Activated naive CD8-positive, alpha-beta T cell treated with anti-CD3 and anti-CD28 coated beads for 36 hours (primary cell): ENCODE data around the gene CWH43. TPM values are rescaled to one million over a fixed set of nuclear protein-coding genes. Genes with fewer than 3 reads are reported as not detected.
"Not testable (repeated sequence)": the region's sequence is repeated elsewhere in the genome, so short reads cannot be mapped to it uniquely, and the experiment has no call there.

ENCODE experiments used
- DNase-seq: peaks from one replicate; pipeline ENCODE4 v3.0.0; 2021
- H3K27ac Mint-ChIP-seq: one replicate; pipeline ENCODE4 v1.8.0; 2022; ENCODE audit warnings: mild to moderate bottlenecking, moderate library complexity, mixed read lengths
- H3K27me3 Mint-ChIP-seq: one replicate; pipeline ENCODE4 v1.8.0; 2022; ENCODE audit warnings: mild to moderate bottlenecking, mixed read lengths
- H3K36me3 Mint-ChIP-seq: one replicate; pipeline ENCODE4 v1.8.0; 2021; ENCODE audit warnings: mild to moderate bottlenecking, mixed read lengths
- H3K4me1 Mint-ChIP-seq: one replicate; pipeline ENCODE4 v1.8.0; 2021; ENCODE audit warnings: mixed read lengths
- H3K4me3 Mint-ChIP-seq: one replicate; pipeline ENCODE4 v1.8.0; 2022; ENCODE audit warnings: mild to moderate bottlenecking, moderate library complexity, mixed read lengths
- H3K9me3 Mint-ChIP-seq: one replicate; pipeline ENCODE4 v1.8.0; 2022; ENCODE audit warnings: mixed read lengths
- total RNA-seq, 2 experiments: library from RNA; stranded (reverse); gene quantifications; one replicate each; pipeline ENCODE4 v1.2.3, GENCODE V29; 2021

CWH43 gene
- total RNA-seq, 2 experiments from 2014 or later, result not detected

GRCh38 chr4:49000806-49001205, 14.7 kb downstream of the CWH43 start:
- Mint-ChIP-seq H3K4me3 (no peak overlapping the region), H3K9me3 (no peaks in the 10 kb centered on the region), H3K27ac (no peak overlapping the region), H3K27me3 (peaks cover 14% of the 10 kb centered on the region), H3K4me1 (no peaks in the 10 kb centered on the region), H3K36me3 (no peaks in the 10 kb centered on the region)
- DNase-seq, result no peak

- H3K27me3 Mint-ChIP-seq, result peaks cover 18% of the 10 kb centered on the region
- H3K4me3 Mint-ChIP-seq, result no peak overlapping the region
- peaks cover under 1% of the 10 kb centered on the region for H3K36me3 Mint-ChIP-seq
- DNase-seq, result no peak
- H3K9me3 Mint-ChIP-seq, result no peaks in the 10 kb centered on the region
- no peak overlapping the region for H3K27ac Mint-ChIP-seq
- H3K4me1 Mint-ChIP-seq, result no peaks in the 10 kb centered on the region
These were observed 16.9 kb downstream of the CWH43 start for GRCh38 chr4:49002931-49003330.

- no peaks in the 10 kb centered on the region for H3K4me1 Mint-ChIP-seq
- DNase-seq, result no peak
- peaks cover 4% of the 10 kb centered on the region for H3K9me3 Mint-ChIP-seq
- H3K27me3 Mint-ChIP-seq, result peaks cover 14% of the 10 kb centered on the region
- no peaks in the 10 kb centered on the region for H3K36me3 Mint-ChIP-seq
- H3K4me3 Mint-ChIP-seq, result no peak overlapping the region
- H3K27ac Mint-ChIP-seq, result no peak overlapping the region
These were observed 32.7 kb downstream of the CWH43 start for GRCh38 chr4:49018718-49019295.

- H3K4me1 Mint-ChIP-seq, result no peaks in the 10 kb centered on the region
- peaks cover 28% of the 10 kb centered on the region for H3K27me3 Mint-ChIP-seq
- no peak overlapping the region for H3K27ac Mint-ChIP-seq
- peak; percentile 1 for DNase-seq
- no peaks in the 10 kb centered on the region for H3K9me3 Mint-ChIP-seq
- H3K4me3 Mint-ChIP-seq, result no peak overlapping the region
- no peaks in the 10 kb centered on the region for H3K36me3 Mint-ChIP-seq
These were observed 46.5 kb downstream of the CWH43 start for GRCh38 chr4:49032440-49033161.

GRCh38 chr4:49036528-49036927, 50.5 kb downstream of the CWH43 start:
- no peaks in the 10 kb centered on the region for H3K4me1 Mint-ChIP-seq
- H3K4me3 Mint-ChIP-seq, result no peak overlapping the region
- no peaks in the 10 kb centered on the region for H3K36me3 Mint-ChIP-seq
- no peaks in the 10 kb centered on the region for H3K9me3 Mint-ChIP-seq
- no peak for DNase-seq
- H3K27ac Mint-ChIP-seq, result no peak overlapping the region
- H3K27me3 Mint-ChIP-seq, result peaks cover 11% of the 10 kb centered on the region

GRCh38 chr4:49044270-49044669, 58.2 kb downstream of the CWH43 start:
- no peak for DNase-seq
- no peaks in the 10 kb centered on the region for H3K9me3 Mint-ChIP-seq
- no peak overlapping the region for H3K27ac Mint-ChIP-seq
- H3K36me3 Mint-ChIP-seq, result no peaks in the 10 kb centered on the region
- no peaks in the 10 kb centered on the region for H3K4me1 Mint-ChIP-seq
- peaks cover 20% of the 10 kb centered on the region for H3K27me3 Mint-ChIP-seq
- no peak overlapping the region for H3K4me3 Mint-ChIP-seq

GRCh38 chr4:49058306-49058705, 72.2 kb downstream of the CWH43 start:
- Mint-ChIP-seq H3K36me3 (no peaks in the 10 kb centered on the region), H3K4me1 (no peaks in the 10 kb centered on the region), H3K4me3 (no peak overlapping the region), H3K9me3 (peaks cover 18% of the 10 kb centered on the region), H3K27ac (no peak overlapping the region), H3K27me3 (no peaks in the 10 kb centered on the region)
- DNase-seq, result no peak

- no peak overlapping the region for H3K27ac Mint-ChIP-seq
- no peak overlapping the region for H3K4me3 Mint-ChIP-seq
- H3K27me3 Mint-ChIP-seq, result no peaks in the 10 kb centered on the region
- no peak for DNase-seq
- H3K36me3 Mint-ChIP-seq, result no peaks in the 10 kb centered on the region
- H3K9me3 Mint-ChIP-seq, result peaks cover 9% of the 10 kb centered on the region
- no peaks in the 10 kb centered on the region for H3K4me1 Mint-ChIP-seq
These were observed 77.6 kb downstream of the CWH43 start for GRCh38 chr4:49063670-49064069.

- not testable (repeated sequence) for H3K36me3 Mint-ChIP-seq, H3K27me3 Mint-ChIP-seq, DNase-seq, H3K27ac Mint-ChIP-seq, H3K4me3 Mint-ChIP-seq, H3K4me1 Mint-ChIP-seq, H3K9me3 Mint-ChIP-seq
These were observed 86.1 kb downstream of the CWH43 start for GRCh38 chr4:49072196-49072595.

GRCh38 chr4:49091883-49092282, 105.8 kb downstream of the CWH43 start:
- peaks cover 29% of the 10 kb centered on the region for H3K9me3 Mint-ChIP-seq
- not testable (repeated sequence) for H3K4me1 Mint-ChIP-seq, H3K27me3 Mint-ChIP-seq, H3K4me3 Mint-ChIP-seq, DNase-seq, H3K27ac Mint-ChIP-seq
- peaks cover 26% of the 10 kb centered on the region for H3K36me3 Mint-ChIP-seq

GRCh38 chr4:49092608-49093135, 106.6 kb downstream of the CWH43 start:
- H3K4me1 Mint-ChIP-seq, result not testable (repeated sequence)

GRCh38 chr4:49096215-49096614, 110.1 kb downstream of the CWH43 start:
- not testable (repeated sequence) for H3K4me3 Mint-ChIP-seq, H3K27me3 Mint-ChIP-seq, H3K27ac Mint-ChIP-seq, DNase-seq, H3K4me1 Mint-ChIP-seq
- Mint-ChIP-seq H3K9me3 (peaks cover 61% of the 10 kb centered on the region), H3K36me3 (peaks cover 54% of the 10 kb centered on the region)

More at GRCh38 chr4:49092608-49093135, 106.6 kb downstream of the CWH43 start:
- peaks cover 32% of the 10 kb centered on the region for H3K36me3 Mint-ChIP-seq
- H3K27ac Mint-ChIP-seq, H3K27me3 Mint-ChIP-seq, DNase-seq, H3K4me3 Mint-ChIP-seq: not testable (repeated sequence)
- peaks cover 37% of the 10 kb centered on the region for H3K9me3 Mint-ChIP-seq

GRCh38 chr4:49096627-49097026, 110.6 kb downstream of the CWH43 start:
- H3K4me3 Mint-ChIP-seq, H3K4me1 Mint-ChIP-seq, H3K27ac Mint-ChIP-seq, DNase-seq, H3K27me3 Mint-ChIP-seq: not testable (repeated sequence)
- peaks cover 52% of the 10 kb centered on the region for H3K36me3 Mint-ChIP-seq
- peaks cover 60% of the 10 kb centered on the region for H3K9me3 Mint-ChIP-seq

GRCh38 chr4:49097071-49097470, 111.0 kb downstream of the CWH43 start:
- H3K4me3 Mint-ChIP-seq, H3K27me3 Mint-ChIP-seq, H3K27ac Mint-ChIP-seq, H3K4me1 Mint-ChIP-seq, DNase-seq: not testable (repeated sequence)
- H3K9me3 Mint-ChIP-seq, result peaks cover 56% of the 10 kb centered on the region
- H3K36me3 Mint-ChIP-seq, result peaks cover 48% of the 10 kb centered on the region

- DNase-seq, H3K4me3 Mint-ChIP-seq, H3K4me1 Mint-ChIP-seq, H3K27ac Mint-ChIP-seq, H3K27me3 Mint-ChIP-seq: not testable (repeated sequence)
- Mint-ChIP-seq H3K9me3 (peaks cover 56% of the 10 kb centered on the region), H3K36me3 (peaks cover 47% of the 10 kb centered on the region)
These were observed 111.4 kb downstream of the CWH43 start for GRCh38 chr4:49097505-49097904.
